ENCODE data around the gene POR.

DNA sequence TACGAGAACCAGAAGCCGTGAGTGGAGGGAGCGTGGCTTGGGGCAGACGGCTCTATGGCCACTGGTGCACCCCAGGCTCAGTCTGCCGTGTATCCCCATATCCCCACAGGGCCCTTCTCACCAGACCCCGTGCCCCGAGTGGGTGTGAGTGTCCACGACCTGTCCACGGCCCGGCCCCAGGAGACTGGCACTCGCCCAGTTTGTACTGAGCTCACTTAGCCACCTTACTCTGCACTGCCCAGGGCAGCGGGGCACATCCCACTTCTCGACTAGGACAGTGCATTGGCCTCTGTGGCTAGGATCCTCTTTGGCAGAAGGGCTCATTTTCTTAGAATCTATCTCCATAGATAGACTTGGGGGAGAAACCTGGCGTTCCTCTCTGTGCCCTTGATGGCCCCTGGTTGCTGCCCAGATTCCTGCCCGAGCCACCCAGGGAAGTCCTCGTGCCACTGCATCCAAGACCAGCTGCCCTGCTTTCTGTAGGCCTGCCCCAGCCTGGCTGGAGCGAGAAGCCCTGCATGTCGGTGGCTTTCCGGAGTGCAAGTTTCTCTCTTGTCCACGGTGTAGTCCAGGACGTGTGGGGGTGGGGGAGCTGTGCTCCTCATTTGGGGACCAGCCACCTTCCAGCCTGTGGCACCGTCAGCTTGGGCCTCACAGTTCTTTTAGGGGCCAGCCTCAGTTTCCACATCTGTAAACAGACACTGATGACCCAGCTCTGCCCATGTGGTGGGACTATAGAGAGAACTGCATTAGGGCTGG, 67.5 kb downstream of the POR start:
- TF ChIP-seq CTCF (conservative IDR thresholded peaks at IDR 0.05): no peak
- TF ChIP-seq EZH2 (IDR thresholded peaks at IDR 0.05; ENCODE audit: low read depth): no peak

Measured in PC-9 (cell line).